ENCODE results near the gene C20orf204.

- TF ChIP-seq CTCF (IDR thresholded peaks at IDR 0.05; ENCODE audit: low read length) (no peak), EZH2 (optimal IDR thresholded peaks at IDR 0.05; ENCODE audit: low read depth, low read length) (no peak)
Observed at GRCh38 chr20:64069209-64069613, 33.2 kb downstream of the C20orf204 start.

Measured in MM.1S (cell line).